Stimulated activated CD4-positive, alpha-beta T cell treated with anti-CD3 and anti-CD28 coated beads, Interleukin-1b, Interleukin-23, amount 100 ng/mL, for 1 hour (primary cell): ENCODE results near the gene ZFP90.
"Not testable (repeated sequence)": the region's sequence is repeated elsewhere in the genome, so short reads cannot be mapped to it uniquely, and the experiment has no call there.

Experiments
- DNase-seq, 2 donors: peaks; one replicate each; pipeline ENCODE4 v3.0.0-alpha.2; 2020; ENCODE audit warnings: low read depth in 2 of 2

The ZFP90 gene

DNA sequence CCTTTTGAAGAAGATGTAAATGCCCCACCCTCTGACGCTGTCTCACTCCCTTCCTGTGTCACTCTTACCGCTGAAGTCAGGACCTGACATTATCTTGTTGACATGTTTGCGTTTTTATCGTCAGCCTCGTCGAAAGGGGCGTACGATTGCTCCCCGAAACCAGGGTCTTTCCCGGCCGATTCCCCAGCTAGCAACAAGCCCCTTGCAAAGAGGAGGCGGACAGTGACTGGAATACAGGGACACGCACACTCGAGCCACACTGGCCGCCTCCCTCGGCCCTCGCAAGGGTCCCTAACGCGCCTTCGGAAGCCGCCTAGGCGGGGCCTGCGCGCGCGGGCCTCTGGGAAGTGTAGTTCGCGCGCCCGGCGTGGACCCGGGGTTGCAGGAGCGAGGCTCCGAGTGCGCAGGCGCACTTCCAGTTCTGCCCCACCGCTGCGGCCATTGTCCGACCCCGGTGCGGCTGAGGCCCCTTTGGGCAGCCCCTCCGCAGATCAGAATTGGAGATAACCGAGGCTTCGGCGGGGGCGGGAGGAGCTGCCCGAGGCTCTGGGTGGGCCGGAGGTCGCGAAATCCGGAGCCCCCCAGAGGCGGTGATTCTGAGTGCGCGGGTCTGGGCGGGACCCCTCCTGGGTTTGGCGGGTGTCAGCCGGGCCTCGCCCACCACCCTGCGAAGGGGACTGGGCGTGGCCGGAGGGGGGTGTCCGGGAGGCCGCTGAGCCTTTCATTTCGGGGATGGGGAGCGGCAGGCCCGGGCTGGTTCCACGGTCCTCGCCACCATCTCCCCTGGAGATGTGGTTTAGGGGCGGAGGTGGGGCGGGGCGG lies at the start of gene ZFP90:
Gene ZFP90, plus strand, starts transcription at position 412 of the 822 bp plus-strand sequence. CDS start 502 bp downstream, outside the sequence.
- peak; percentile 53 to 72 for DNase-seq

GRCh38 chr16:68490358-68490757 lies 48.7 kb upstream of the ZFP90 start:
- no peak for DNase-seq

GRCh38 chr16:68490829-68491575 lies 48.1 kb upstream of the ZFP90 start:
- DNase-seq, result no peak

DNA sequence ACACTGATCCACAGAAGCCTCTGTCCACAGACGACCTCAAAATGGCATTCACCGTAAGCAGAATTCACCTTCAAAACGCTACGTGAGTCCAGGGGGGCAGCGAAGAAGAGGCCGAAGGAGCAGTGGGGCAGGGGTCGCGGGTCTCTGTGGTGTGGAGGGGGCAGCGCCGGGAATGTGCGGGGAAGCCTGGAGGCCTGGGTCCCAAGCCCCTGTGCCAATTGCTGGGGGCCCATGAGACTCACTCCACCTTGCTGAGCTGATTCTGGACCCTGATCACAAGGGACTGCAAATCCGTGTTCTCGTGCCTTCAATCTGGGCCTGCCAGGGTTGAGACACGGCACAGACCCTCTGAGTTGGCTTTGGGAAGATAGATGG lies 47.5 kb upstream of the ZFP90 start:
- no peak for DNase-seq

DNA sequence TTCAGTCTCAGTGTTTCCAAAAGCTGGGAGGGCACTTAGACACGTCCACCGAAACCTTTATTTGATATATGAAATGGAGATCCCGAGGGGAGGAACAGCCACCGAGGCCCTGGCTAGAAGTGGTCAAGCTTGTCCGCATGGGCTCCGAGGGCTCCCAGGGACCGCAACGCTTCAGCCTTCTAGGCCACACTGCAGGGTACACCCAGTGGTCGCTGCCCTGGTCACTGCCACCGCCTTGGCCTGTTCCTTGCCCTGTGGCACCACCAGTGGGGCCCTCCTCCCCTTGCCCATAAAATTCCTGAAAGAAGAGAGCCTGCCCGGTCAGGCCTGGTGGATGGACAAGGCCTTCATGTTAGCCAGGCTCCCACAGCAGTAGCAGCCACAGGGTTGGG lies 46.9 kb upstream of the ZFP90 start:
- no peak for DNase-seq

DNA sequence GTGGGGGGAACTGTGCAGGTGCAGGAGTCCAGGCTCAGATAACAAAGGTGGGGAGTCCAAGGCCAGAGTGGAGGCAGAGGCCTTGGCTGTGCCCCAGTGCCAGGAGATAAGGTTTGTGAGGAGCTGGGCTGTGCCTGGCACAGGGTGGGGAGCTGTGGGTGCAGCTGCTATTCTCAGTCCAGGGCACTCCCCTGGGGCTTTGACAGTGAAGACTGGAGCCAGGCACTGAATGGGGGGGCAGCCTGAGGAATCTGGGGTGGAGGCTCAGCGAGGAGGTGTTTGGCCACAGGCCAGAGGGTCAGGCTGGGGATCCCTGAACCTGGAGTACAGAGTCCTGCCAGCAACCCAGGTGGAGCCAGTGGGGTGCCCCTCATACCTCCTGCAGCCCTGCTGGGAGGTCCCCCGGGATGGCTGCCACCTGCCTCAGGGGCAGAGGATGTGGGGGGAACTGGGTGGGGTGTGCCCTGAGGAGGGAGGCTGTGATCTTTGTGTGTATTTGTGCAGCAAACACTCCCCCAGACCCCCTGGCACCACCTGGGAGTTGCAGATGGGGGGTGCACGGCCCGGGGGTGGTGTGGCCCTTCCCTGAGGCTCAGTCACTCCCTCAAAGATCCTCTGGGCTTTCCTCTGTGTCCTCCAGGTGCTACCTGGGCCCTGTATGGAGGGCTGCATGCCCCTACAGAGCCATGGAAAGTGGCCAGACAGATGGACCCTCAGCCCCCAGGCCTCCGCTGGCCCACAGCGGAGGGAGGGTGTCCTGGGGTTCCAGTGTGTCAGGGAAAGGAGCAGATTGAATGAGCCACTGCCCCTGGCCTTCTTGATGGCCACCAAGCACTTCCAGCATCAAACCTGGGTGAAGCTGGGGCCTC lies 46.3 kb upstream of the ZFP90 start:
- DNase-seq, result no peak

DNA sequence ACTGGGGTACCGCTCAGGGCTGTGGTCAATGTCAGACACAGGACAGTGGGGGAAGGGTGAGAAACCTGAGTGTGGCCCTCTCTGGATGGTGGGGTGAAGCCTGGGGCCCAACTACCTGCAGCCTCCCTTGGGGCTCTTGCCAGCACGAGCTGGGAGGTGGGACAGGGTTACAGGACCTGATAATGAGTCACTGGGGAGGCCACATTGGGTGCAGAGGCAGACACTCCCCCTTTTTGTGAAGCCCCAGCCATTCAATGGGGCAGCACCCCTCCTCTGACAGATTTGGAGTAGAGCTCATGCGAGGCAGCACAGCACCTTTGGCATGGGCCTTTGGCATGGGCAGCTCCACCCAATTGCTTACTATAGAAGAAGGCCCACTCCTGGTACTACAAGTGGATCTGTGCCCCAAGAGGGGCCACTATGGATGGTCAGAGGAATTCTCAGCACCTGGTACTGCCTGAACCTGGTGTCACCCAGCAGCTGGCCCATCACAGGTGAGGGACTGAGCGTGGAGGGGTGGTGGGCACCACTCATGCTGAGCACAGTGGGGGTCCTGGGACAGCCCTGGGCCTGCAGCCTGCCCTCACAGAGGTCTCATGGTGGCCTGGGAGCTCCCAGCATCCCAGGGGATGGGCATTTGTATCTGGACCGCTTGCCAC lies 45.5 kb upstream of the ZFP90 start:
- DNase-seq, result no peak

DNA sequence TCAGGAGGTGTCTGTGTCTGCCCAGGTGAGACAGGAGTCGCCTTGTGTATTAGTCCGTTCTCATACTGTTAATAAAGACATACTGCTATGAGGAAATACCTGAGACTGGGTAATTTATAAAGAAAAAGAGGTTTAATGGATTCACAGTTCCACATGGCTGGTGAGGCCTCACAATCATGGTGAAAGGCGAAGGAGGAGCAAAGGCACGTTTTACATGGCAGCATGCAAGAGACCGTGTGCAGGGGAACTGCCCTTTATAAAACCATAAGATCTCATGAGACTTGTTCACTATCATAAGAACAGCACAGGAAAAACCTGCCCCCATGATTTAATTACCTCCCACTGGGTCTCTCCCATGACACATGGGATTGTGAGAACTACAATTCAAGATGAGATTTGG lies 44.8 kb upstream of the ZFP90 start:
- DNase-seq, result not testable (repeated sequence)

GRCh38 chr16:68496689-68497088 lies 42.4 kb upstream of the ZFP90 start:
- DNase-seq, result no peak

GRCh38 chr16:68499006-68499405 lies 40.1 kb upstream of the ZFP90 start:
- no peak for DNase-seq

DNA sequence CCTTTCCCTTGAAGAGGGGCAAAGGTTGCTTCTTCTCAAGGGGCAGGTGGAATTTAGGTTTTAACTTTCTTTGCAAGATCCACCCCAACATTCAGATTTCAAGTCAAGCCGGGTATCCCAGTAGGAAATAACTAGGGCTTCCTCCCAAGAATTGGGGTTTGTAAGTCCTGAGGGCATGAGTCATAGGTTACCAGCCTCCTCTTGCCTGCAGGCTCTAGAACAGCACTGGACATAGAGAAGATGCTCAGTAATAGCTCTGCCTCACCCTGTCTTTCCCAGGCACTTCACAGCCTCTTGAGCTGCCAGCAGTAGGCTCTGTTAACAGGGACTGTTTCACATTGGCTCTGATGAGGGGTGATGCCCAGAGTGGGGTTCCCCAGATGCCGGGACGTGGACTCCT lies 35.8 kb upstream of the ZFP90 start:
- no peak for DNase-seq

DNA sequence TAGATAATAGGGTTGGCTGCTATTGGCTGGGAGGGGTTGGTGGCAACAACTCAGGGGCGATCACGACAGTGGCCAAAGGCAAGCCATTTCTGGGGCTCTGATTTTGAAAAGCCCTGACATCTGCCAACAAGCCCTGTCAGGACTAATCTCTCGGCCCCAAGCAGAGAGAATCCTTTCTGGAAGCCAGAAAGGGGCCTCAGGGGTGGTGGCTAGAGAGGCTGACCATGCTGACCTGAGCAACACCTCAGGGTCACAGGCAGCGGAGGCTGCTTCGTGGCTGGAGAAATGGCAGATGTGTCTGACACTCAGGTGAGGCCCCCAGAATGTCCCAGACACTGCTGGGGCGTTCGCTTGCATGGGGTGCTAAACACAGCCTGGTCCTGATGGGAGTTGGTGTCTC lies 35.0 kb upstream of the ZFP90 start:
- DNase-seq, result no peak

GRCh38 chr16:68506331-68507053 lies 32.6 kb upstream of the ZFP90 start:
- DNase-seq, result no peak

GRCh38 chr16:68508013-68508412 lies 31.1 kb upstream of the ZFP90 start:
- no peak for DNase-seq

DNA sequence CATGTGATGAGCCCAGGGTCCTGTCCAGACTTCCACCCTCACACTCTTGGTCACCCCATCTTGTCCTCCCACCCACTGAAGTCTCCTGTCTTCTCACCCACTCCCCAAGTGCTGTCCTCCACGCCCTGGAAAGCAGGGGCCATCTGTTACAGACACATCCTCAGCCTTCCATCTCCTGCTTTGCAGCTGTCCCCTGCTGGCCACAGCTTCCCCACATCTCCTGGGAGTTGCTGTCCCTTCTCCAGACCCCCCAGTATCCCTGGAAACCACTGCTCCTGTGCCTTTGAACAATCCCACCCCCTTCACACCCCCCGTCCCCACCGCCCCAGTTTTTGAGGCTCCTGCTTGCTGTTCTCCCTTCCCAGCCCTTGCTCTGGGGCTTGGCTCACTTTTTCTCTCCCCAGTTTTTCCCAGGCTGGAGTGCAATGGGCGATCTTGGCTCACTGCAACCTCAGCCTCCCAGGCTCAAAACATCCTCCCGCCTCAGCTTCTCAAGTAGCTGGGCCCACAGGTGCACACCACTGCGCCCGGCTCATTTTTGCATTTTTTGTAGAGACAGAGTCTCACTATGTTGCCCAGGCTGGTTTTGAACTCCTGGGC lies 30.4 kb upstream of the ZFP90 start:
- no peak for DNase-seq

DNA sequence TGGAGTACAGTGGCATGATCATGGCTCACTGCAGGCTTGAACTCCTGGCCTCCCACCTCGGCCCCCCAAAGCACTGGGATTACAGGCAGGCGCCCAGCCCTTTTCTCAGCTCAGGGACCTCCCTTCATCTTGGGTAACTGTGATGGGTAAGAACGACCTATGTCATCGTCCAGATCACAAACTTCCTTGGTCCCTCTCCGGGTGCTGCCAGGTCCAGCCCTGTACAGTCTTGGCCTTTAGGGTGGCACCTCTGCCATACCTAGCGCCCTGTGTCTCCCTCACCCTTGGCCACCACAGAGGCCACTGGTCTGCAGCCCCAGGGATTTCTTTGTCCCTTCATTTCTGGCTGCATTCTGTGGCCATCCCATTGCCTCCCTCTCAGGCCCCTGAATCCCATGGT lies 29.7 kb upstream of the ZFP90 start:
- no peak for DNase-seq

- DNase-seq, result no peak
Observed at GRCh38 chr16:68510775-68511174, 28.3 kb upstream of the ZFP90 start.

- no peak for DNase-seq
Observed at GRCh38 chr16:68512183-68512582, 26.9 kb upstream of the ZFP90 start.

DNA sequence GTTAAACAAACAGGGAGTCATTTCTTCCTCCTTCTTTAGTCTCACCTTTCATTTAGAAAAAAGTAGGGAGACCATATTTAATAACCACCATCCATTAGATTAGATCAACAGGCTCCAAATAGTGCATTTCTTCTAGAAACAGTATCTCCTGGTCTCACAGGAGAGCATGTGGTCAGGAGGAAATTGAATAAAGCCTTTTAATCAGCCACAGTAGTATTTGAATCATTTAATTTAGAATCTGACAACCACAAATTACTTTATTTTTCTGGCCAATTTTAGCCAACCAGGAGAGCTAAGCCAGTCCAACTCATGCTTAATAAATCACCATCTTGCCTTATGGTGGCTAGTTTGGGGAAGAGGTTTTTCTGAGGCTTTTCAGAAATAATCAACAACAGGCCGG lies 26.3 kb upstream of the ZFP90 start:
- DNase-seq, result no peak

DNA sequence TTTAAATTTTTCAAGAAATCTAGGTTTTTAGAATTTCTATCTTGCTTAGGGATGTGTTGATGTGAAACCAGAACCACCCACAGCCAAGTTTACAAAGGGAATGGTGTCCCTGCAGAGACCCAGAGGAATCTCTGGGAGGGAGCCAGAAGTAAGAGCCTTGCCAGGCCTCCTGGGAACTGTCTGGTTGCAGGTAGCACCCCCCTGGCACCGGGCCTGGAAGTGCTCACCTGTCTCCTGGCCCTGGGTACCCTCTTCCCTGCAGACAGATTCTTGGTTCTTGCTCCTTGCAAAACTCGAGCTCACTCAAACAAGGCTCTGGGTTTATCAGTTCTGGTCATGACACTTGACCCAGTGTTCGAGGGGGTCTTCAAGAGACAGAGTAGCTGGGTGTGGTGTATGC lies 24.6 kb upstream of the ZFP90 start:
- no peak for DNase-seq
